ENCODE data around the gene APBA2.

- no peak for TF ChIP-seq CTCF (IDR thresholded peaks at IDR 0.05)
- no peak for TF ChIP-seq POLR2A (IDR thresholded peaks at IDR 0.05)
Measured at GRCh38 chr15:29107291-29107890, 221.6 kb downstream of the APBA2 start.
